Panc1 (cell line): Measurements from ENCODE around the gene SBF2.

Source experiments
- CTCF ChIP-seq: fragments of 450-650 bp; IDR thresholded peaks from 2 replicates; pipeline ENCODE4 v1.5.1; 2017; ENCODE audit warnings: mild to moderate bottlenecking
- POLR2AphosphoS5 ChIP-seq: IDR thresholded peaks from 2 replicates; pipeline ENCODE4 v1.6.1; 2012; ENCODE audit warnings: mild to moderate bottlenecking, low read depth, low read length, moderate library complexity
- REST ChIP-seq, 2 experiments: IDR thresholded peaks; 2 replicates each; pipeline ENCODE4 v1.6.1; 2011 to 2012; ENCODE audit warnings: low read depth in 2 of 2, control low read depth in 1 of 2, low read length in 1 of 2, mild to moderate bottlenecking in 1 of 2, moderate library complexity in 1 of 2; ENCODE audit not compliant: insufficient read depth in 1 of 2
- SIN3A ChIP-seq: IDR thresholded peaks from 2 replicates; pipeline ENCODE4 v1.6.1; 2012; ENCODE audit warnings: low read depth, mild to moderate bottlenecking, low read length, moderate library complexity, borderline replicate concordance; ENCODE audit not compliant: insufficient read depth
- TCF7L2 ChIP-seq: IDR thresholded peaks from 2 replicates; pipeline ENCODE4 v1.6.1; 2011; ENCODE audit warnings: mild to moderate bottlenecking, low read depth, low read length, inconsistent platforms

- TF ChIP-seq CTCF (no peak), POLR2AphosphoS5 (no peak), REST (IDR thresholded peaks at IDR 0.05; ENCODE audit: insufficient read depth in 1 of 2, low read depth in 2 of 2, low read length in 1 of 2) (no peak), SIN3A (no peak), TCF7L2 (no peak)
Observed at GRCh38 chr11:9859554-9860305, 434.3 kb downstream of the SBF2 start.
